ENCODE results near the gene SLC22A1.

DNA sequence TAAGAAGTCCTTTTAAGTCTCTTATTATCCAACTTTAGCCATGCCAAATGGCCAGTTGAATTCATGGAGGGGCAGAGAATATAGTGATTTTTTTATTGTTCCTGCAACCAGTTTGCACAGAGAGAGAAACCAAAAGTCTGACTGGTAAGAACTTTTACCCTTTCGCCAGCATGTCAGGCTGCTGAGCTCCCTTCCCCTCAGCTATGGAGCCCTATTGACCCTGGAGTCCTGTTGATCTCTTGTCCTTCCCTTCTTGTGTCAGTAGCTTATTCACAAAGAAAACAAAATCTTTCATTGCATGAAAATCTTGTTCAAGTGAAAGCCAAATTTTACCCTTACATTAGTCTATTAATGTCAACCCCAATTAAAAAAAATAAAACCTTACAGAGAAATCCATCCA, 1.5 kb upstream of the SLC22A1 start:
- TF ChIP-seq CTCF (tag by site-specific recombination; IDR thresholded peaks at IDR 0.05) = no peak
- no peak for TF ChIP-seq ZNF510 (tag by site-specific recombination; IDR thresholded peaks at IDR 0.05; ENCODE audit: insufficient replicate concordance)
- no peak for TF ChIP-seq ZNF501 (tag by site-specific recombination; IDR thresholded peaks at IDR 0.05)
- TF ChIP-seq GLI4 (tag by site-specific recombination; IDR thresholded peaks at IDR 0.05) = no peak
- no peak for TF ChIP-seq ZNF600 (tag by site-specific recombination; IDR thresholded peaks at IDR 0.05)
- TF ChIP-seq, protein P1, sequence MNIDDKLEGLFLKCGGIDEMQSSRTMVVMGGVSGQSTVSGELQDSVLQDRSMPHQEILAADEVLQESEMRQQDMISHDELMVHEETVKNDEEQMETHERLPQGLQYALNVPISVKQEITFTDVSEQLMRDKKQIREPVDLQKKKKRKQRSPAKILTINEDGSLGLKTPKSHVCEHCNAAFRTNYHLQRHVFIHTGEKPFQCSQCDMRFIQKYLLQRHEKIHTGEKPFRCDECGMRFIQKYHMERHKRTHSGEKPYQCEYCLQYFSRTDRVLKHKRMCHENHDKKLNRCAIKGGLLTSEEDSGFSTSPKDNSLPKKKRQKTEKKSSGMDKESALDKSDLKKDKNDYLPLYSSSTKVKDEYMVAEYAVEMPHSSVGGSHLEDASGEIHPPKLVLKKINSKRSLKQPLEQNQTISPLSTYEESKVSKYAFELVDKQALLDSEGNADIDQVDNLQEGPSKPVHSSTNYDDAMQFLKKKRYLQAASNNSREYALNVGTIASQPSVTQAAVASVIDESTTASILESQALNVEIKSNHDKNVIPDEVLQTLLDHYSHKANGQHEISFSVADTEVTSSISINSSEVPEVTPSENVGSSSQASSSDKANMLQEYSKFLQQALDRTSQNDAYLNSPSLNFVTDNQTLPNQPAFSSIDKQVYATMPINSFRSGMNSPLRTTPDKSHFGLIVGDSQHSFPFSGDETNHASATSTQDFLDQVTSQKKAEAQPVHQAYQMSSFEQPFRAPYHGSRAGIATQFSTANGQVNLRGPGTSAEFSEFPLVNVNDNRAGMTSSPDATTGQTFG (tag by site-specific recombination; IDR thresholded peaks at IDR 0.05; ENCODE audit: borderline replicate concordance) = no peak
- TF ChIP-seq MZF1 (tag by site-specific recombination; IDR thresholded peaks at IDR 0.05; ENCODE audit: borderline replicate concordance) = no peak
- TF ChIP-seq, protein P2, sequence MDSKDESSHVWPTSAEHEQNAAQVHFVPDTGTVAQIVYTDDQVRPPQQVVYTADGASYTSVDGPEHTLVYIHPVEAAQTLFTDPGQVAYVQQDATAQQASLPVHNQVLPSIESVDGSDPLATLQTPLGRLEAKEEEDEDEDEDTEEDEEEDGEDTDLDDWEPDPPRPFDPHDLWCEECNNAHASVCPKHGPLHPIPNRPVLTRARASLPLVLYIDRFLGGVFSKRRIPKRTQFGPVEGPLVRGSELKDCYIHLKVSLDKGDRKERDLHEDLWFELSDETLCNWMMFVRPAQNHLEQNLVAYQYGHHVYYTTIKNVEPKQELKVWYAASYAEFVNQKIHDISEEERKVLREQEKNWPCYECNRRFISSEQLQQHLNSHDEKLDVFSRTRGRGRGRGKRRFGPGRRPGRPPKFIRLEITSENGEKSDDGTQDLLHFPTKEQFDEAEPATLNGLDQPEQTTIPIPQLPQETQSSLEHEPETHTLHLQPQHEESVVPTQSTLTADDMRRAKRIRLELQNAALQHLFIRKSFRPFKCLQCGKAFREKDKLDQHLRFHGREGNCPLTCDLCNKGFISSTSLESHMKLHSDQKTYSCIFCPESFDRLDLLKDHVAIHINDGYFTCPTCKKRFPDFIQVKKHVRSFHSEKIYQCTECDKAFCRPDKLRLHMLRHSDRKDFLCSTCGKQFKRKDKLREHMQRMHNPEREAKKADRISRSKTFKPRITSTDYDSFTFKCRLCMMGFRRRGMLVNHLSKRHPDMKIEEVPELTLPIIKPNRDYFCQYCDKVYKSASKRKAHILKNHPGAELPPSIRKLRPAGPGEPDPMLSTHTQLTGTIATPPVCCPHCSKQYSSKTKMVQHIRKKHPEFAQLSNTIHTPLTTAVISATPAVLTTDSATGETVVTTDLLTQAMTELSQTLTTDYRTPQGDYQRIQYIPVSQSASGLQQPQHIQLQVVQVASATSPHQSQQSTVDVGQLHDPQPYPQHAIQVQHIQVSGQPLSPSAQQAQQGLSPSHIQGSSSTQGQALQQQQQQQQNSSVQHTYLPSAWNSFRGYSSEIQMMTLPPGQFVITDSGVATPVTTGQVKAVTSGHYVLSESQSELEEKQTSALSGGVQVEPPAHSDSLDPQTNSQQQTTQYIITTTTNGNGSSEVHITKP (tag by site-specific recombination; IDR thresholded peaks at IDR 0.05) = no peak
- TF ChIP-seq ZNF175 (tag by site-specific recombination; IDR thresholded peaks at IDR 0.05) = no peak
- TF ChIP-seq ZNF670 (tag by site-specific recombination; IDR thresholded peaks at IDR 0.05; ENCODE audit: low read depth) = no peak
